NCI-H2107 treated with DMSO at 0.1 percent for 48 hours (cell line): ENCODE results near the gene GDF15.
"Not testable (repeated sequence)": the region's sequence is repeated elsewhere in the genome, so short reads cannot be mapped to it uniquely, and the experiment has no call there.

ENCODE experiments used
- DNase-seq: peaks from one replicate; lab custom pipeline; 2025; ENCODE audit not compliant: unreplicated experiment; lab: John Stamatoyannopoulos, UW

Gene GDF15

GRCh38 chr19:18363787-18364186 lies 22.2 kb upstream of the GDF15 start:
- no peak for DNase-seq

- not testable (repeated sequence) for DNase-seq
Measured at GRCh38 chr19:18364277-18364825, 21.6 kb upstream of the GDF15 start.

GRCh38 chr19:18364826-18365528 lies 21.0 kb upstream of the GDF15 start:
- peak; percentile 29 for DNase-seq

GRCh38 chr19:18366021-18366435 lies 19.9 kb upstream of the GDF15 start:
- no peak for DNase-seq

- DNase-seq, result no peak
Measured at GRCh38 chr19:18368504-18369222, 17.3 kb upstream of the GDF15 start.

GRCh38 chr19:18373407-18373891 lies 12.5 kb upstream of the GDF15 start:
- DNase-seq, result no peak

- no peak for DNase-seq
Measured at GRCh38 chr19:18373892-18374629, 11.9 kb upstream of the GDF15 start.

- DNase-seq, result peak; percentile 23
Measured at GRCh38 chr19:18377026-18377425, 8.9 kb upstream of the GDF15 start.

GRCh38 chr19:18379803-18380747 lies 5.9 kb upstream of the GDF15 start:
- DNase-seq, result peak; percentile 43

- DNase-seq, result no peak
Measured at GRCh38 chr19:18380843-18381242, 5.1 kb upstream of the GDF15 start.

- not testable (repeated sequence) for DNase-seq
Measured at GRCh38 chr19:18383622-18384021, 2.3 kb upstream of the GDF15 start.

- no peak for DNase-seq
Measured at GRCh38 chr19:18384775-18385174, 1.2 kb upstream of the GDF15 start.

GRCh38 chr19:18385359-18385674 lies 641 bp upstream of the GDF15 start:
- no peak for DNase-seq

- DNase-seq, result no peak
Measured at GRCh38 chr19:18386543-18387271, 749 bp downstream of the GDF15 start.

GRCh38 chr19:18388100-18388959 lies 2.4 kb downstream of the GDF15 start:
- DNase-seq, result peak; percentile 83

- DNase-seq, result no peak
Measured at GRCh38 chr19:18388960-18389725, 3.2 kb downstream of the GDF15 start.

- no peak for DNase-seq
Measured at GRCh38 chr19:18389726-18390064, 3.7 kb downstream of the GDF15 start.
